ENCODE measurements around the gene BLTP3B.

- no peak for TF ChIP-seq CTCF (IDR thresholded peaks at IDR 0.05)
- no peak for TF ChIP-seq POLR2A (IDR thresholded peaks at IDR 0.05)
These were observed 1.0 kb downstream of the BLTP3B start for GRCh38 chr12:100141666-100141997.
